Adipocyte (in vitro differentiated cells): ENCODE measurements around the gene COL9A3.

Experiments used
- DNase-seq: peaks from one replicate; pipeline ENCODE4 v3.0.0-alpha.2; 2015; ENCODE audit warnings: low read depth
- H3K27me3 ChIP-seq: replicated peaks from 2 replicates; pipeline ENCODE4 v1.7.0; 2013; ENCODE audit warnings: mild to moderate bottlenecking, low read length, moderate library complexity; ENCODE audit not compliant: control insufficient read depth, insufficient read depth
- H3K36me3 ChIP-seq: 2 replicates; pipeline ENCODE4 v1.7.0; 2013; ENCODE audit warnings: low read length, mild to moderate bottlenecking, moderate library complexity; ENCODE audit not compliant: control insufficient read depth, insufficient read depth, severe bottlenecking
- H3K4me1 ChIP-seq: 2 replicates; pipeline ENCODE4 v1.7.0; 2013; ENCODE audit warnings: mild to moderate bottlenecking, low read length, moderate library complexity; ENCODE audit not compliant: control insufficient read depth, insufficient read depth
- H3K4me3 ChIP-seq: 2 replicates; pipeline ENCODE4 v1.7.0; 2013; ENCODE audit warnings: mild to moderate bottlenecking, low read length, moderate library complexity
- H3K9ac ChIP-seq: 2 replicates; pipeline ENCODE4 v1.7.0; 2013; ENCODE audit warnings: mild to moderate bottlenecking, low read length, moderate library complexity
- H3K9me3 ChIP-seq: 2 replicates; pipeline ENCODE4 v1.7.0; 2013; ENCODE audit warnings: mild to moderate bottlenecking, low read length, moderate library complexity; ENCODE audit not compliant: control insufficient read depth

The COL9A3 gene

GRCh38 chr20:62884556-62884955 is 67.7 kb downstream of the COL9A3 start:
- Histone ChIP-seq H3K36me3 (peaks cover 55% of the 10 kb centered on the region), H3K9ac (no peak overlapping the region), H3K4me1 (peaks cover 5% of the 10 kb centered on the region), H3K9me3 (no peaks in the 10 kb centered on the region), H3K4me3 (no peak overlapping the region), H3K27me3 (no peaks in the 10 kb centered on the region)
- no peak for DNase-seq

- Histone ChIP-seq H3K9me3 (no peaks in the 10 kb centered on the region), H3K4me1 (peaks cover 5% of the 10 kb centered on the region), H3K9ac (no peak overlapping the region), H3K36me3 (peaks cover 62% of the 10 kb centered on the region), H3K27me3 (no peaks in the 10 kb centered on the region), H3K4me3 (no peak overlapping the region)
- DNase-seq = no peak
Observed at GRCh38 chr20:62885046-62885895, 68.4 kb downstream of the COL9A3 start.

- Histone ChIP-seq H3K9ac (no peak overlapping the region), H3K27me3 (no peaks in the 10 kb centered on the region), H3K4me1 (peaks cover 10% of the 10 kb centered on the region), H3K36me3 (peaks cover 66% of the 10 kb centered on the region), H3K9me3 (no peaks in the 10 kb centered on the region), H3K4me3 (no peak overlapping the region)
- no peak for DNase-seq
Observed at GRCh38 chr20:62885896-62886708, 69.3 kb downstream of the COL9A3 start.

GRCh38 chr20:62886709-62887058 is 69.8 kb downstream of the COL9A3 start:
- H3K4me3 ChIP-seq = no peak overlapping the region
- H3K36me3 ChIP-seq = peaks cover 66% of the 10 kb centered on the region
- H3K4me1 ChIP-seq = peaks cover 10% of the 10 kb centered on the region
- no peak overlapping the region for H3K9ac ChIP-seq
- DNase-seq = no peak
- no peaks in the 10 kb centered on the region for H3K27me3 ChIP-seq
- H3K9me3 ChIP-seq = no peaks in the 10 kb centered on the region

- H3K36me3 ChIP-seq = peaks cover 68% of the 10 kb centered on the region
- DNase-seq = peak; percentile 54
Observed at GRCh38 chr20:62887152-62887859, 70.5 kb downstream of the COL9A3 start.

GRCh38 chr20:62887860-62888239 is 71.0 kb downstream of the COL9A3 start:
- Histone ChIP-seq H3K9ac (no peak overlapping the region), H3K27me3 (no peaks in the 10 kb centered on the region), H3K4me3 (no peak overlapping the region), H3K4me1 (peaks cover 10% of the 10 kb centered on the region), H3K9me3 (no peaks in the 10 kb centered on the region), H3K36me3 (peaks cover 74% of the 10 kb centered on the region)
- no peak for DNase-seq

More at GRCh38 chr20:62887152-62887859, 70.5 kb downstream of the COL9A3 start:
- Histone ChIP-seq H3K9ac (no peak overlapping the region), H3K4me1 (peaks cover 10% of the 10 kb centered on the region), H3K9me3 (no peaks in the 10 kb centered on the region), H3K4me3 (no peak overlapping the region), H3K27me3 (no peaks in the 10 kb centered on the region)

- Histone ChIP-seq H3K36me3 (peaks cover 79% of the 10 kb centered on the region), H3K4me3 (no peak overlapping the region), H3K9ac (no peak overlapping the region), H3K4me1 (peaks cover 10% of the 10 kb centered on the region), H3K27me3 (no peaks in the 10 kb centered on the region), H3K9me3 (no peaks in the 10 kb centered on the region)
- DNase-seq = no peak
Observed at GRCh38 chr20:62888406-62888805, 71.6 kb downstream of the COL9A3 start.

GRCh38 chr20:62888910-62889309 is 72.1 kb downstream of the COL9A3 start:
- Histone ChIP-seq H3K4me1 (peaks cover 10% of the 10 kb centered on the region), H3K36me3 (peaks cover 84% of the 10 kb centered on the region), H3K9ac (no peak overlapping the region), H3K4me3 (no peak overlapping the region), H3K27me3 (no peaks in the 10 kb centered on the region), H3K9me3 (no peaks in the 10 kb centered on the region)
- no peak for DNase-seq

- Histone ChIP-seq H3K9ac (no peak overlapping the region), H3K4me3 (no peak overlapping the region), H3K9me3 (no peaks in the 10 kb centered on the region), H3K27me3 (no peaks in the 10 kb centered on the region), H3K36me3 (peaks cover 89% of the 10 kb centered on the region), H3K4me1 (peaks cover 10% of the 10 kb centered on the region)
- DNase-seq = no peak
Observed at GRCh38 chr20:62889411-62889810, 72.6 kb downstream of the COL9A3 start.

- H3K27me3 ChIP-seq = no peaks in the 10 kb centered on the region
- no peak for DNase-seq
- H3K36me3 ChIP-seq = peaks cover 94% of the 10 kb centered on the region
- peaks cover 10% of the 10 kb centered on the region for H3K4me1 ChIP-seq
- H3K9ac ChIP-seq = no peak overlapping the region
- no peaks in the 10 kb centered on the region for H3K9me3 ChIP-seq
- H3K4me3 ChIP-seq = no peak overlapping the region
Observed at GRCh38 chr20:62889871-62890270, 73.0 kb downstream of the COL9A3 start.

GRCh38 chr20:62890444-62890843 is 73.6 kb downstream of the COL9A3 start:
- no peak for DNase-seq
- no peak overlapping the region for H3K9ac ChIP-seq
- H3K9me3 ChIP-seq = no peaks in the 10 kb centered on the region
- H3K27me3 ChIP-seq = no peaks in the 10 kb centered on the region
- H3K36me3 ChIP-seq = peaks cover 99% of the 10 kb centered on the region
- peaks cover 10% of the 10 kb centered on the region for H3K4me1 ChIP-seq
- no peak overlapping the region for H3K4me3 ChIP-seq
